ENCODE data around the gene RPTOR. TPM values are rescaled to one million over a fixed set of nuclear protein-coding genes. Genes with fewer than 3 reads are reported as not detected.

RPTOR gene
- total RNA-seq, 1 experiment from 2014 or later: 25.1 TPM

DNA sequence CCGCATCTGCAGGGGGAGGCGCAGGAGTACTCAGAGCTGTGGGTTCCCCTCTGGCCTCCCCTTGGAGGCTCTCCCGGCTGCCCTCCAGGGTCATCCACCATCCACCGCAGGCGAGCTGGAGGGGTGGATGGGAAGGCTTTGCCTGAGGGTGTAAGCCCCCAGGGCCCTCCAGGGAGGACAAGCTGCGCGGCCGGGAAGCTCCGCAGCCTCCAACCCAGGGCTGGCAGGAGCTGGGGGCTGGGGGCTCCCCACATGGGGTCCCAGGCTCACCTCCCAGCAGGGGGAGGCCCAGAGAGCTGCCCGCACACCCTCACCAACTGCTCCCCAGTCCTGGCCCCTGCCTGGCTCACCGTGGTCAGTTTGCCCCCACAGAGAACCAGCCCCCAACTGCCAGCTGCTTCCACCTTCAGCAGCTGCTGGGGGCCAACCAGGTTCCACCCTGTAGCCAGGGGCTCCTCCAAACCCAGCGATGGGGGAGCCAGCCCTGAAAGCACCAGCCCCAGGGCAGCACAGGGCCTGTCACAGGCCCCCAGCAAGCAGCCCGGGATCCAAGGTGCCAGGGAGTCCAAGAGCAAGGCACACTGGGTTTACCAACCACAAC lies 427.2 kb downstream of the RPTOR start:
- Histone ChIP-seq H3K56ac (ENCODE audit: insufficient read length, low read depth, low read length) (no peak overlapping the region), H2BK12ac (ENCODE audit: insufficient read length, low read depth, low read length) (no peak overlapping the region), H3K4me1 (ENCODE audit: insufficient read depth, low read length) (no peaks in the 10 kb centered on the region), H3K23ac (ENCODE audit: insufficient read length, low read depth, low read length) (no peak overlapping the region), H4K8ac (replicated peaks; ENCODE audit: insufficient read length, low read depth, low read length) (no peak overlapping the region), H4K20me1 (ENCODE audit: control insufficient read depth, insufficient read depth, insufficient read length) (no peaks in the 10 kb centered on the region), H4K91ac (ENCODE audit: insufficient read length, low read depth, low read length) (no peak overlapping the region), H2BK120ac (ENCODE audit: low read depth, low read length, poor library complexity, severe bottlenecking) (no peak overlapping the region), H3K27me3 (ENCODE audit: insufficient read depth, low read length) (no peaks in the 10 kb centered on the region), H2BK5ac (ENCODE audit: insufficient read length, low read length) (no peak overlapping the region), H2BK20ac (ENCODE audit: low read depth, low read length, poor library complexity, severe bottlenecking) (no peak overlapping the region), H2AK5ac (ENCODE audit: insufficient read length, low read length) (no peak overlapping the region), H3K23me2 (ENCODE audit: insufficient read length, low read depth, low read length, poor library complexity, severe bottlenecking) (no peaks in the 10 kb centered on the region), H2AFZ (ENCODE audit: low read length) (no peak overlapping the region), H3T11ph (ENCODE audit: low read length) (no peak overlapping the region), H3K79me1 (ENCODE audit: insufficient read depth, low read depth, low read length, poor library complexity, severe bottlenecking) (no peaks in the 10 kb centered on the region), H3K27ac (ENCODE audit: insufficient read length, low read depth, low read length) (no peak overlapping the region), H3K4me2 (ENCODE audit: insufficient read depth, insufficient read length, low read length) (no peak overlapping the region), H3K14ac (ENCODE audit: insufficient read depth, low read length) (no peak overlapping the region), H4K5ac (ENCODE audit: insufficient read length, low read depth, low read length) (no peak overlapping the region), H3K18ac (ENCODE audit: insufficient read length, low read depth, low read length) (no peak overlapping the region), H3K4ac (ENCODE audit: low read depth, low read length) (no peak overlapping the region), H2BK15ac (ENCODE audit: low read depth, low read length) (no peak overlapping the region), H3K79me2 (ENCODE audit: insufficient read depth, low read length) (no peaks in the 10 kb centered on the region), H3K9me3 (ENCODE audit: control insufficient read depth, low read depth, low read length) (no peaks in the 10 kb centered on the region), H3K9ac (ENCODE audit: extremely low read depth, insufficient read length, low read length) (no peak overlapping the region)
- Mint-ChIP-seq H3K4me1 (peaks cover 5 to 6% of the 10 kb centered on the region in 2 experiments), H3K36me3 (ENCODE audit: insufficient read depth in 1 of 3, low read depth in 3 of 3) (no peaks in the 10 kb centered on the region; a peak in 1 of 7 replicates), H3K27ac (no peak overlapping the region), H3K9me3 (no peaks in the 10 kb centered on the region; a peak in 1 of 5 replicates), H3K27me3 (ENCODE audit: low read depth) (peaks cover 3% of the 10 kb centered on the region), H3K4me3 (no peak overlapping the region)
- TF ChIP-seq, protein P1, sequence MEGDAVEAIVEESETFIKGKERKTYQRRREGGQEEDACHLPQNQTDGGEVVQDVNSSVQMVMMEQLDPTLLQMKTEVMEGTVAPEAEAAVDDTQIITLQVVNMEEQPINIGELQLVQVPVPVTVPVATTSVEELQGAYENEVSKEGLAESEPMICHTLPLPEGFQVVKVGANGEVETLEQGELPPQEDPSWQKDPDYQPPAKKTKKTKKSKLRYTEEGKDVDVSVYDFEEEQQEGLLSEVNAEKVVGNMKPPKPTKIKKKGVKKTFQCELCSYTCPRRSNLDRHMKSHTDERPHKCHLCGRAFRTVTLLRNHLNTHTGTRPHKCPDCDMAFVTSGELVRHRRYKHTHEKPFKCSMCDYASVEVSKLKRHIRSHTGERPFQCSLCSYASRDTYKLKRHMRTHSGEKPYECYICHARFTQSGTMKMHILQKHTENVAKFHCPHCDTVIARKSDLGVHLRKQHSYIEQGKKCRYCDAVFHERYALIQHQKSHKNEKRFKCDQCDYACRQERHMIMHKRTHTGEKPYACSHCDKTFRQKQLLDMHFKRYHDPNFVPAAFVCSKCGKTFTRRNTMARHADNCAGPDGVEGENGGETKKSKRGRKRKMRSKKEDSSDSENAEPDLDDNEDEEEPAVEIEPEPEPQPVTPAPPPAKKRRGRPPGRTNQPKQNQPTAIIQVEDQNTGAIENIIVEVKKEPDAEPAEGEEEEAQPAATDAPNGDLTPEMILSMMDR (conservative IDR thresholded peaks at IDR 0.05): no peak
- no CpG with 5 or more reads among the region's 13 CpGs for WGBS (ENCODE audit: extremely low coverage, insufficient read length, low lambda C conversion rate)
- no peak for DNase-seq

Measured in H9 (cell line).